BLaER1 (cell line): ENCODE measurements around the gene PACSIN2.
"Not testable (repeated sequence)": the region's sequence is repeated elsewhere in the genome, so short reads cannot be mapped to it uniquely, and the experiment has no call there.

Experiments
- H3K27ac ChIP-seq: shearing (Covaris generic); formaldehyde crosslinking; 2 replicates; pipeline ENCODE4 v1.8.1; 2022
- H3K27me3 ChIP-seq: shearing (Covaris generic); formaldehyde crosslinking; 2 replicates; pipeline ENCODE4 v1.8.1; 2022
- H3K36me3 ChIP-seq: shearing (Covaris generic); formaldehyde crosslinking; 2 replicates; pipeline ENCODE4 v1.8.1; 2022
- H3K4me1 ChIP-seq: shearing (Covaris generic); formaldehyde crosslinking; 2 replicates; pipeline ENCODE4 v1.8.1; 2022
- H3K4me2 ChIP-seq: shearing (Covaris generic); formaldehyde crosslinking; 2 replicates; pipeline ENCODE4 v1.8.1; 2022
- H3K4me3 ChIP-seq: shearing (Covaris generic); formaldehyde crosslinking; 2 replicates; pipeline ENCODE4 v1.8.1; 2022
- H3K9ac ChIP-seq: shearing (Covaris generic); formaldehyde crosslinking; 2 replicates; pipeline ENCODE4 v1.8.1; 2022
- H3K9me3 ChIP-seq: shearing (Covaris generic); formaldehyde crosslinking; 2 replicates; pipeline ENCODE4 v1.8.1; 2022
- H4K20me1 ChIP-seq: shearing (Covaris generic); formaldehyde crosslinking; 2 replicates; pipeline ENCODE4 v1.8.1; 2022
- Cebpa-rat ChIP-seq: shearing (Covaris generic); IDR thresholded peaks from 2 replicates; pipeline ENCODE4 v1.8.1; 2022

Gene PACSIN2

GRCh38 chr22:42939941-42940653, 74.9 kb downstream of the PACSIN2 start:
- Histone ChIP-seq H3K9me3 (no peaks in the 10 kb centered on the region), H3K36me3 (peaks cover 11% of the 10 kb centered on the region; the same call in 1 of the 2 replicates), H3K4me1 (peaks cover 55% of the 10 kb centered on the region), H3K4me2 (0 out of 2 replicates have a peak overlapping the region, but pooled peaks have one; percentile 9), H4K20me1 (peaks cover 95% of the 10 kb centered on the region), H3K27me3 (no peaks in the 10 kb centered on the region), H3K27ac (no peak overlapping the region), H3K9ac (no peak overlapping the region), H3K4me3 (no peak overlapping the region)
- TF ChIP-seq Cebpa-rat: no peak

- H3K9ac ChIP-seq: no peak overlapping the region
- no peaks in the 10 kb centered on the region for H3K27me3 ChIP-seq
- no peak overlapping the region for H3K4me3 ChIP-seq
- peaks cover 61% of the 10 kb centered on the region for H3K4me1 ChIP-seq
- TF ChIP-seq Cebpa-rat: no peak
- H3K36me3 ChIP-seq: peaks cover 5% of the 10 kb centered on the region; the same call in 1 of the 2 replicates
- H4K20me1 ChIP-seq: peaks cover 95% of the 10 kb centered on the region
- H3K4me2 ChIP-seq: 0 out of 2 replicates have a peak overlapping the region, but pooled peaks have one; percentile 9
- H3K9me3 ChIP-seq: no peaks in the 10 kb centered on the region
- H3K27ac ChIP-seq: no peak overlapping the region
Observed at GRCh38 chr22:42939451-42939881, 75.5 kb downstream of the PACSIN2 start.

- no peaks in the 10 kb centered on the region for H3K9me3 ChIP-seq
- peaks cover 66% of the 10 kb centered on the region for H3K4me1 ChIP-seq
- no peak overlapping the region for H3K4me3 ChIP-seq
- peaks cover 95% of the 10 kb centered on the region for H4K20me1 ChIP-seq
- no peak overlapping the region for H3K27ac ChIP-seq
- no peak overlapping the region for H3K4me2 ChIP-seq
- no peaks in the 10 kb centered on the region for H3K27me3 ChIP-seq
- no peak overlapping the region for H3K9ac ChIP-seq
- H3K36me3 ChIP-seq: peaks cover 4% of the 10 kb centered on the region; the same call in 1 of the 2 replicates
- TF ChIP-seq Cebpa-rat: no peak
Observed at GRCh38 chr22:42938976-42939375, 76.0 kb downstream of the PACSIN2 start.

GRCh38 chr22:42938449-42938848, 76.5 kb downstream of the PACSIN2 start:
- Histone ChIP-seq H3K4me2 (no peak overlapping the region), H3K27me3 (no peaks in the 10 kb centered on the region), H3K9ac (no peak overlapping the region), H3K4me1 (peaks cover 71% of the 10 kb centered on the region), H3K27ac (no peak overlapping the region), H3K36me3 (peaks cover 3% of the 10 kb centered on the region; the same call in 1 of the 2 replicates), H3K9me3 (no peaks in the 10 kb centered on the region), H3K4me3 (no peak overlapping the region), H4K20me1 (peaks cover 95% of the 10 kb centered on the region)
- no peak for TF ChIP-seq Cebpa-rat

DNA sequence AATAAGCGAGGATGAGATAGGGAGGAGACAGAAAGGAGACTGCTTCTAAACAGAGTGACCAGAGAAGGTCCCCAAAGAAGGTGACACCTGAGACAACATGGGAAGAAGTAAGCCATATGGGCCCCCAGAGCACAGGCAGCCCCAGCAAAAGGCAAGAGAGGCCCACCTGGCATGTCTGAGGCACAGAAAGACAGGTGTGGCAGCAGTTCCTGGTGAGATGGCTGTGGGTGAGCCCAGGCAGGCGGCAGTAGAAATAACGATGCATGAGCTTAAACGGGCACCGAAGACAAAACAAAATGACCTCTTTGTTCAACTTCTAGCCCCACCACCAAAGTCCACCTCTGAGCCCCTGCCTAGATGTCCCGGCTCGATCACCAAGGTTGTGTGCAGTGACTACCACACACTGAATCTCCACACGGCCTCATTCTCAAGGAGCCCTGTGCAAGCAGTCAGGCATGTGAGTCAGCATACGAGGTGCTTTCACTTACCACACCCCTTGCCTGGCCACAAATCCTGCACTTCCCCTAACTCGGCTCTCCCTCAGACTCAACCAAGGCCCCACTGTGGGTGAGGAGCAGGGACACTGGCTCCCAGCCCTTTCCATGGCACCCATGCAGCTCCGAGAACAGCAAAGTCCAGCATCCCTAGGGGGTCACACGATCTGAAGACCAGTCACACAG, 77.6 kb downstream of the PACSIN2 start:
- Histone ChIP-seq H3K27ac (no peak overlapping the region), H3K9me3 (no peaks in the 10 kb centered on the region), H3K27me3 (no peaks in the 10 kb centered on the region), H3K4me3 (no peak overlapping the region), H3K36me3 (no peaks in the 10 kb centered on the region), H3K4me2 (peak overlapping the region; percentile 63), H3K4me1 (peaks cover 83% of the 10 kb centered on the region), H3K9ac (no peak overlapping the region), H4K20me1 (peaks cover 98% of the 10 kb centered on the region)
- TF ChIP-seq Cebpa-rat: no peak

- Histone ChIP-seq H4K20me1 (peaks cover 100% of the 10 kb centered on the region), H3K4me1 (peaks cover 89% of the 10 kb centered on the region)
- not testable (repeated sequence) for H3K9me3 ChIP-seq, H3K4me2 ChIP-seq, H3K27me3 ChIP-seq, H3K27ac ChIP-seq, H3K9ac ChIP-seq, H3K36me3 ChIP-seq, H3K4me3 ChIP-seq
Observed at GRCh38 chr22:42936680-42937079, 78.3 kb downstream of the PACSIN2 start.

DNA sequence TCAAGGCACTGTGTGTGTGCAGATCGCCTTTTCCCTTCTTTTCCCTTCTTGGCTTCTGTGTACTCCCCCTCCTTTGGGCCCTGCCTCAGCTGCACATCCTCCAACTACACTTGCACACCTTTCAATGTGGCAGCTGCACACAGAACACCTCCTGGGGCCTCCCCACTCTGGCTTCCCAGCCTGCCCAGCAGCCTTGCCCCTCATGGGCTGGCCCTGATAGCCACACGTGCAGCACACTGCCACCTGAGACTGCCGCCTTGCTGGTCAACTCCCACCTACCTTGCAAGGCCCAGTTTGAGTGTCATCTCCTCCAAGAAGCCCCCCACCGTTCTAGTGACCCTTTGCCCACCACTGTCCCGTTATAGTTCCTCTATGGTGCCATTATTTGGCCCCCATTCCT, 80.6 kb downstream of the PACSIN2 start:
- Histone ChIP-seq H4K20me1 (peaks cover 99% of the 10 kb centered on the region), H3K27me3 (no peaks in the 10 kb centered on the region), H3K4me3 (no peak overlapping the region), H3K9me3 (no peaks in the 10 kb centered on the region), H3K27ac (peak overlapping the region; percentile 57), H3K36me3 (no peaks in the 10 kb centered on the region), H3K4me1 (peaks cover 98% of the 10 kb centered on the region), H3K9ac (no peak overlapping the region; the same call in 1 of the 2 replicates), H3K4me2 (peak overlapping the region; percentile 90)
- TF ChIP-seq Cebpa-rat: no peak

- H3K9me3 ChIP-seq: no peaks in the 10 kb centered on the region
- no peak for TF ChIP-seq Cebpa-rat
- H3K4me2 ChIP-seq: peak overlapping the region; percentile 90
- no peaks in the 10 kb centered on the region for H3K36me3 ChIP-seq
- peak overlapping the region; percentile 57 for H3K27ac ChIP-seq
- H3K4me1 ChIP-seq: peaks cover 99% of the 10 kb centered on the region
- 0 out of 2 replicates have a peak overlapping the region, but pooled peaks have one; percentile 20 for H3K4me3 ChIP-seq
- peak overlapping the region; percentile 22; the same call in 1 of the 2 replicates for H3K9ac ChIP-seq
- H3K27me3 ChIP-seq: no peaks in the 10 kb centered on the region
- H4K20me1 ChIP-seq: peaks cover 99% of the 10 kb centered on the region
Observed at GRCh38 chr22:42933485-42934091, 81.4 kb downstream of the PACSIN2 start.

DNA sequence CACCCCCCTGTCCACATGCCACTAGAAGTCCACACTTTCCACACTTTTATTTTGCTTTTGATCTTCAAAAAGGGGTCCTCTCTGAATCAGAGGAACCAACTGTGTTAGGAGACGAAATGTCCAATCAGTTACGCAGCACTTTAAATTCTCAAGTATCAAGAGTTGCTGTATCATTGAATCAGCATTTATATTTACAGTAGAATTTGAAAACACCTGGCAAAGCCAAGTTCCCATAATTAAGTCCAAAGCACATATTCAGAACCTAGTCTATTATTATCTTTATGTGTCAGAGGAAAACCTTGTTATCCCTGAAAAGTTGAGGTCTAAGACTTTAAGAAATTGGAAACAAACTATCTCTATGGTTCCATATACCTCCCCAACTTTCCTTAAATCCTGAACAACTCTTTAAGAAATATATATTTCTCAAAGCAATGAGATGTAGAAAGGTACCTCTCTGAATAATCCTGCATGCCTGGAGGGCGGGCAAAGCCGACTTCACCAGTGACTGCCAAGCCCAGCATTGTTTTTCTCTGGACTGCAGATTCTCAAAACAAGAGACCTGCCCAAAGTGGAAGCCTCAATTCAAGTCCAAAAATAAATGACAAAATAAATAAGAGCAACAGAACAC, 82.0 kb downstream of the PACSIN2 start:
- H3K9ac ChIP-seq: no peak overlapping the region
- no peaks in the 10 kb centered on the region for H3K9me3 ChIP-seq
- peak overlapping the region; percentile 57 for H3K27ac ChIP-seq
- peaks cover 93% of the 10 kb centered on the region for H3K4me1 ChIP-seq
- peak overlapping the region; percentile 90 for H3K4me2 ChIP-seq
- 0 out of 2 replicates have a peak overlapping the region, but pooled peaks have one; percentile 20 for H3K4me3 ChIP-seq
- TF ChIP-seq Cebpa-rat: no peak
- H4K20me1 ChIP-seq: peaks cover 99% of the 10 kb centered on the region
- no peaks in the 10 kb centered on the region for H3K27me3 ChIP-seq
- peaks cover 6% of the 10 kb centered on the region for H3K36me3 ChIP-seq
